Naive thymus-derived CD4-positive, alpha-beta T cell (primary cell): ENCODE measurements around the gene TOP3B. TPM values are rescaled to one million over a fixed set of nuclear protein-coding genes. Genes with fewer than 3 reads are reported as not detected.

Experiments used
- ATAC-seq: fragments of 150-1000 bp; cut with Tn5 transposase; 2 replicates; pipeline ENCODE4 v1.10.0; 2021; ENCODE audit warnings: mild to moderate bottlenecking, moderate library complexity
- CTCF ChIA-PET: fragments of 350-600 bp; sonication (Branson Sonifier 250); formaldehyde crosslinking; loops from one replicate; lab custom pipeline; 2021; ENCODE audit warnings: antibody characterized with exemption; lab: Charles Lee
- POLR2A ChIA-PET: fragments of 350-600 bp; sonication (Branson Sonifier 250); formaldehyde crosslinking; loops from one replicate; lab custom pipeline; 2021; ENCODE audit warnings: antibody characterized with exemption, inconsistent platforms; lab: Charles Lee
- DNase-seq, 9 donors: peaks; one replicate each; pipeline versions ENCODE4 v3.0.0 to v3.0.0-alpha.2; 2020 to 2022; ENCODE audit warnings: mixed read lengths in 1 of 9
- H3K27ac ChIP-seq: one replicate; pipeline ENCODE4 v1.7.0; 2013; ENCODE audit warnings: mild to moderate bottlenecking, low read depth, low read length, moderate library complexity
- H3K27me3 ChIP-seq, 2 donors: one replicate each; pipeline ENCODE4 v1.7.0; 2013; ENCODE audit warnings: low read length in 2 of 2, mild to moderate bottlenecking in 2 of 2, moderate library complexity in 2 of 2; ENCODE audit not compliant: control insufficient read depth in 2 of 2, insufficient read depth in 2 of 2
- H3K36me3 ChIP-seq, 3 experiments: 1 replicate in 2 of 3; 2 replicates in 1 of 3; pipeline ENCODE4 v1.7.0; 2013; ENCODE audit warnings: low read length in 3 of 3, mild to moderate bottlenecking in 3 of 3, moderate library complexity in 1 of 3; ENCODE audit not compliant: insufficient read depth in 3 of 3, control insufficient read depth in 2 of 3
- H3K4me1 ChIP-seq, 2 donors: one replicate each; pipeline ENCODE4 v1.7.0; 2013; ENCODE audit warnings: low read length in 2 of 2, mild to moderate bottlenecking in 2 of 2, moderate library complexity in 1 of 2; ENCODE audit not compliant: control insufficient read depth in 2 of 2, insufficient read depth in 2 of 2
- H3K4me3 ChIP-seq: 2 replicates; pipeline ENCODE4 v1.7.0; 2013; ENCODE audit warnings: mild to moderate bottlenecking, low read length
- H3K9me3 ChIP-seq, 3 experiments: 1 replicate in 2 of 3; 2 replicates in 1 of 3; pipeline ENCODE4 v1.7.0; 2013; ENCODE audit warnings: low read length in 3 of 3; ENCODE audit not compliant: control insufficient read depth in 2 of 3
- H3K27ac Mint-ChIP-seq, 9 donors: one replicate each; pipeline ENCODE4 v1.8.0; 2020 to 2022; ENCODE audit warnings: mixed read lengths in 9 of 9, mild to moderate bottlenecking in 8 of 9, moderate library complexity in 5 of 9, inconsistent platforms in 2 of 9
- H3K27me3 Mint-ChIP-seq, 5 donors: one replicate each; pipeline ENCODE4 v1.8.0; 2021 to 2022; ENCODE audit warnings: mixed read lengths in 5 of 5, mild to moderate bottlenecking in 1 of 5
- H3K36me3 Mint-ChIP-seq, 5 donors: one replicate each; pipeline ENCODE4 v1.8.0; 2020 to 2022; ENCODE audit warnings: mixed read lengths in 5 of 5, mild to moderate bottlenecking in 3 of 5, inconsistent platforms in 1 of 5
- H3K4me1 Mint-ChIP-seq, 7 donors: one replicate each; pipeline ENCODE4 v1.8.0; 2020 to 2022; ENCODE audit warnings: mixed read lengths in 7 of 7, mild to moderate bottlenecking in 3 of 7, inconsistent platforms in 1 of 7
- H3K4me3 Mint-ChIP-seq, 10 donors: one replicate each; pipeline ENCODE4 v1.8.0; 2020 to 2022; ENCODE audit warnings: mild to moderate bottlenecking in 10 of 10, mixed read lengths in 10 of 10, moderate library complexity in 6 of 10, inconsistent platforms in 2 of 10
- H3K9me3 Mint-ChIP-seq, 11 donors: one replicate each; pipeline ENCODE4 v1.8.0; 2020 to 2022; ENCODE audit warnings: mixed read lengths in 11 of 11, mild to moderate bottlenecking in 4 of 11, inconsistent platforms in 1 of 11, moderate library complexity in 1 of 11
- intact Hi-C, 2 donors: fragments of 100-400 bp; cut with micrococcal nuclease; formaldehyde crosslinking; loops; one replicate each; pipeline ENCODE4 v1.15.1; 2023
- polyA plus RNA-seq, 2 donors: library from polyadenylated mRNA; unstranded; fragments of 300-500 nt; fragmentation: Illumina TruSeq; gene quantifications; one replicate each; pipeline ENCODE4 v1.2.3, GENCODE V29; 2021
- total RNA-seq, 6 experiments: library from RNA in 5 of 6; stranded (reverse) in 5 of 6; gene quantifications; 1 replicate in 5 of 6; 2 replicates in 1 of 6; pipeline ENCODE4 v1.2.3 and lab custom pipeline; 2021 to 2026

TOP3B gene
- total and polyA plus RNA-seq, 7 experiments from 2014 or later, result 8.4 to 80.5 (median 49.5) TPM

GRCh38 chr22:21921184-21921721 lies 61.3 kb downstream of the TOP3B start:
- ChIA-PET POLR2A (interaction anchor here (0.6 kb wide), 1 partner anchor 10 kb away, joined by 3 read pairs; no protein-coding TSS in a partner anchor), CTCF (no interaction called here)
- Histone ChIP-seq H3K9me3 (no peaks in the 10 kb centered on the region), H3K27me3 (no peaks in the 10 kb centered on the region), H3K4me1 (no peaks in the 10 kb centered on the region), H3K27ac (no peak overlapping the region), H3K4me3 (no peak overlapping the region), H3K36me3 (peaks cover 0 to 25% (median 0%) of the 10 kb centered on the region in 3 experiments)
- Mint-ChIP-seq H3K27me3 (no peaks in the 10 kb centered on the region), H3K36me3 (peaks cover 0 to 7% (median 0%) of the 10 kb centered on the region in 5 donors), H3K4me1 (no peaks in the 10 kb centered on the region), H3K27ac (no peak overlapping the region), H3K9me3 (no peaks in the 10 kb centered on the region), H3K4me3 (no peak overlapping the region)
- DNase-seq (no peak), ATAC-seq (no peak)
- intact Hi-C loops, result no loop called here

- no peak for ATAC-seq
- peaks cover 0 to 7% (median 0%) of the 10 kb centered on the region in 5 donors for H3K36me3 Mint-ChIP-seq
- Histone ChIP-seq H3K27me3 (no peaks in the 10 kb centered on the region), H3K36me3 (peaks cover 0 to 21% (median 0%) of the 10 kb centered on the region in 3 experiments), H3K4me3 (no peak overlapping the region), H3K27ac (no peak overlapping the region), H3K4me1 (no peaks in the 10 kb centered on the region), H3K9me3 (no peaks in the 10 kb centered on the region)
- H3K4me3 Mint-ChIP-seq, result no peak overlapping the region
- no peaks in the 10 kb centered on the region for H3K9me3 Mint-ChIP-seq
- intact Hi-C loops, result no loop called here
- H3K27ac Mint-ChIP-seq, result peak overlapping the region in 1 of 9 donors; percentile 20
- DNase-seq, result no peak
- POLR2A ChIA-PET, result interaction anchor here (0.6 kb wide), 1 partner anchor 11 kb away, joined by 3 read pairs; no protein-coding TSS in a partner anchor
- H3K27me3 Mint-ChIP-seq, result no peaks in the 10 kb centered on the region
- no peaks in the 10 kb centered on the region for H3K4me1 Mint-ChIP-seq
- CTCF ChIA-PET, result no interaction called here
These were observed 62.0 kb downstream of the TOP3B start for GRCh38 chr22:21920341-21921183.

- POLR2A ChIA-PET, result no interaction called here
- no peaks in the 10 kb centered on the region for H3K27me3 Mint-ChIP-seq
These were observed 62.9 kb downstream of the TOP3B start for GRCh38 chr22:21919526-21920307.

GRCh38 chr22:21918466-21919185 lies 64.0 kb downstream of the TOP3B start:
- Histone ChIP-seq H3K27ac (no peak overlapping the region), H3K9me3 (no peaks in the 10 kb centered on the region), H3K36me3 (peaks cover 0 to 15% (median 0%) of the 10 kb centered on the region in 3 experiments), H3K27me3 (no peaks in the 10 kb centered on the region), H3K4me1 (no peaks in the 10 kb centered on the region), H3K4me3 (no peak overlapping the region)
- H3K4me1 Mint-ChIP-seq, result no peaks in the 10 kb centered on the region
- ChIA-PET CTCF (no interaction called here), POLR2A (no interaction called here)
- no peaks in the 10 kb centered on the region for H3K9me3 Mint-ChIP-seq
- DNase-seq (no peak), ATAC-seq (no peak)
- H3K27ac Mint-ChIP-seq, result no peak overlapping the region
- peaks cover 0 to 7% (median 0%) of the 10 kb centered on the region in 5 donors for H3K36me3 Mint-ChIP-seq
- intact Hi-C loops, result no loop called here
- no peaks in the 10 kb centered on the region for H3K27me3 Mint-ChIP-seq
- no peak overlapping the region for H3K4me3 Mint-ChIP-seq

More at GRCh38 chr22:21919526-21920307, 62.9 kb downstream of the TOP3B start:
- Mint-ChIP-seq H3K4me1 (no peaks in the 10 kb centered on the region), H3K9me3 (no peaks in the 10 kb centered on the region), H3K4me3 (no peak overlapping the region), H3K27ac (no peak overlapping the region), H3K36me3 (peaks cover 0 to 7% (median 0%) of the 10 kb centered on the region in 5 donors)
- intact Hi-C loops, result no loop called here
- Histone ChIP-seq H3K4me1 (no peaks in the 10 kb centered on the region), H3K4me3 (no peak overlapping the region), H3K27ac (no peak overlapping the region), H3K36me3 (peaks cover 0 to 15% (median 0%) of the 10 kb centered on the region in 3 experiments), H3K9me3 (no peaks in the 10 kb centered on the region), H3K27me3 (no peaks in the 10 kb centered on the region)
- ATAC-seq (no peak), DNase-seq (no peak)
- CTCF ChIA-PET, result no interaction called here

GRCh38 chr22:21917959-21918261 lies 64.7 kb downstream of the TOP3B start:
- H3K27me3 Mint-ChIP-seq, result no peaks in the 10 kb centered on the region
- no peak for ATAC-seq
- H3K27ac ChIP-seq, result no peak overlapping the region
- no peaks in the 10 kb centered on the region for H3K9me3 ChIP-seq
- intact Hi-C loops, result no loop called here
- H3K27me3 ChIP-seq, result no peaks in the 10 kb centered on the region
- H3K9me3 Mint-ChIP-seq, result no peaks in the 10 kb centered on the region
- no peak overlapping the region for H3K4me3 Mint-ChIP-seq
- H3K4me3 ChIP-seq, result no peak overlapping the region
- DNase-seq, result no peak
- H3K36me3 Mint-ChIP-seq, result peaks cover 0 to 4% (median 0%) of the 10 kb centered on the region in 5 donors
- H3K27ac Mint-ChIP-seq, result peak overlapping the region in 1 of 9 donors; percentile 12
- POLR2A ChIA-PET, result no interaction called here
- peaks cover 0 to 11% (median 0%) of the 10 kb centered on the region in 3 experiments for H3K36me3 ChIP-seq
- CTCF ChIA-PET, result no interaction called here
- no peaks in the 10 kb centered on the region for H3K4me1 ChIP-seq
- H3K4me1 Mint-ChIP-seq, result no peaks in the 10 kb centered on the region

GRCh38 chr22:21917181-21917958 lies 65.2 kb downstream of the TOP3B start:
- intact Hi-C loops, result no loop called here

More at GRCh38 chr22:21917181-21917958, 65.2 kb downstream of the TOP3B start:
- ChIA-PET CTCF (no interaction called here), POLR2A (no interaction called here)
- Mint-ChIP-seq H3K27me3 (no peaks in the 10 kb centered on the region), H3K27ac (no peak overlapping the region), H3K9me3 (no peaks in the 10 kb centered on the region), H3K4me1 (no peaks in the 10 kb centered on the region), H3K36me3 (peaks cover 0 to 4% (median 0%) of the 10 kb centered on the region in 5 donors), H3K4me3 (no peak overlapping the region)
- Histone ChIP-seq H3K27ac (no peak overlapping the region), H3K9me3 (no peaks in the 10 kb centered on the region), H3K27me3 (no peaks in the 10 kb centered on the region), H3K36me3 (peaks cover 0 to 7% (median 0%) of the 10 kb centered on the region in 3 experiments), H3K4me3 (no peak overlapping the region), H3K4me1 (no peaks in the 10 kb centered on the region)
- DNase-seq, result no peak
- ATAC-seq, result no peak
